Neural cell (in vitro differentiated cells): ENCODE measurements around the gene IRF8. TPM values are rescaled to one million over a fixed set of nuclear protein-coding genes. Genes with fewer than 3 reads are reported as not detected.

Experiments
- H2AFZ ChIP-seq: fragments of 200-600, 300-800 bp; sonication (generic), shearing (Covaris generic); 2 replicates; pipeline ENCODE4 v1.6.0; 2014; ENCODE audit warnings: low read depth, mild to moderate bottlenecking, antibody characterized with exemption, low read length, moderate library complexity
- H3F3A ChIP-seq: fragments of 200-600 bp; shearing (Covaris generic); 2 replicates; pipeline ENCODE4 v1.6.1; 2016; ENCODE audit warnings: mild to moderate bottlenecking, moderate library complexity, mixed read lengths, antibody characterized with exemption, low read length; ENCODE audit not compliant: insufficient read depth, poor library complexity, severe bottlenecking
- H3K27ac ChIP-seq: fragments of 200-600, 300-800 bp; sonication (generic), shearing (Covaris generic); 2 replicates; pipeline ENCODE4 v1.5.1; 2014; ENCODE audit warnings: mild to moderate bottlenecking, low read length, moderate library complexity
- H3K27me3 ChIP-seq: fragments of 300-800, 200-600 bp; sonication (generic), shearing (Covaris generic); 2 replicates; pipeline ENCODE4 v1.6.0; 2014; ENCODE audit warnings: mild to moderate bottlenecking, low read depth, low read length, moderate library complexity; ENCODE audit not compliant: insufficient read depth
- H3K36me3 ChIP-seq: fragments of 300-800, 200-600 bp; sonication (generic), shearing (Covaris generic); 2 replicates; pipeline ENCODE4 v1.5.1; 2014; ENCODE audit warnings: mild to moderate bottlenecking, antibody characterized with exemption, low read length, moderate library complexity; ENCODE audit not compliant: insufficient read depth
- H3K4me2 ChIP-seq: fragments of 300-800, 200-600 bp; sonication (generic), shearing (Covaris generic); 2 replicates; pipeline ENCODE4 v1.6.0; 2014; ENCODE audit warnings: mild to moderate bottlenecking, low read length
- H3K4me3 ChIP-seq: fragments of 300-800, 200-600 bp; sonication (generic), shearing (Covaris generic); 2 replicates; pipeline ENCODE4 v1.5.1; 2014; ENCODE audit warnings: mild to moderate bottlenecking, low read length, moderate library complexity
- H3K79me2 ChIP-seq: fragments of 200-600 bp; shearing (Covaris generic); replicated peaks from 2 replicates; pipeline ENCODE4 v1.6.0; 2014; ENCODE audit warnings: mild to moderate bottlenecking, low read length, moderate library complexity; ENCODE audit not compliant: insufficient read depth
- H3K9ac ChIP-seq: fragments of 300-800, 200-600 bp; sonication (generic), shearing (Covaris generic); 2 replicates; pipeline ENCODE4 v1.6.1; 2016; ENCODE audit warnings: mild to moderate bottlenecking, low read length, mixed read lengths
- H3K9me2 ChIP-seq: fragments of 200-600 bp; shearing (Covaris generic); 2 replicates; pipeline ENCODE4 v1.6.1; 2016; ENCODE audit warnings: mild to moderate bottlenecking, low read length, mixed read lengths; ENCODE audit not compliant: insufficient read depth
- H3K9me3 ChIP-seq: fragments of 200-600, 300-800 bp; sonication (generic), shearing (Covaris generic); 2 replicates; pipeline ENCODE4 v1.6.1; 2016; ENCODE audit warnings: mild to moderate bottlenecking, mixed run types, low read length, moderate library complexity, mixed read lengths
- H4K20me1 ChIP-seq: fragments of 200-600 bp; shearing (Covaris generic); 2 replicates; pipeline ENCODE4 v1.6.1; 2016; ENCODE audit warnings: mild to moderate bottlenecking, mixed run types; ENCODE audit not compliant: insufficient read depth
- EP300 ChIP-seq: fragments of 450-650 bp; conservative IDR thresholded peaks from 2 replicates; pipeline ENCODE4 v1.6.1; 2014; ENCODE audit warnings: antibody characterized with exemption, mild to moderate bottlenecking, moderate library complexity; ENCODE audit not compliant: poor library complexity, severe bottlenecking
- EZH2 ChIP-seq: fragments of 200-600, 300-800 bp; shearing (Covaris generic), sonication (generic); IDR thresholded peaks from 2 replicates; pipeline ENCODE4 v1.6.1; 2014; ENCODE audit warnings: antibody characterized with exemption, low read length, borderline replicate concordance, mild to moderate bottlenecking; ENCODE audit not compliant: insufficient read depth, poor library complexity, severe bottlenecking
- MXI1 ChIP-seq: fragments of 450-650 bp; conservative IDR thresholded peaks from 2 replicates; pipeline ENCODE4 v1.6.1; 2014; ENCODE audit warnings: antibody characterized with exemption, mild to moderate bottlenecking; ENCODE audit not compliant: poor library complexity, severe bottlenecking
- POLR2AphosphoS5 ChIP-seq: IDR thresholded peaks from 2 replicates; pipeline ENCODE4 v1.6.1; 2012
- RAD21 ChIP-seq: fragments of 450-650 bp; conservative IDR thresholded peaks from 2 replicates; pipeline ENCODE4 v1.6.1; 2014; ENCODE audit warnings: antibody characterized with exemption, mild to moderate bottlenecking, moderate library complexity
- SMC3 ChIP-seq: fragments of 450-650 bp; conservative IDR thresholded peaks from 2 replicates; pipeline ENCODE4 v1.6.1; 2014; ENCODE audit warnings: antibody characterized with exemption, mild to moderate bottlenecking, moderate library complexity; ENCODE audit not compliant: poor library complexity
- TAF1 ChIP-seq: IDR thresholded peaks from 2 replicates; pipeline ENCODE4 v1.6.1; 2012; ENCODE audit warnings: low read depth
- polyA plus RNA-seq: library from polyadenylated mRNA; depleted of rRNA; stranded (reverse); fragments of >200 nt; gene quantifications from 2 replicates; pipeline ENCODE4 v1.2.3, GENCODE V29; 2014
- TF ChIP-seq, protein P1 (sequence below): fragments of 450-650 bp; IDR thresholded peaks from 2 replicates; pipeline ENCODE4 v1.5.1; 2014; ENCODE audit warnings: antibody characterized with exemption, mild to moderate bottlenecking, moderate library complexity; ENCODE audit not compliant: poor library complexity, severe bottlenecking
- TF ChIP-seq, protein P2 (sequence below): IDR thresholded peaks from 2 replicates; pipeline ENCODE4 v1.6.1; 2012; ENCODE audit warnings: borderline replicate concordance

IRF8 gene
- polyA plus RNA-seq, 1 donor from 2014 or later: not detected

GRCh38 chr16:85927371-85927770 is 28.4 kb downstream of the IRF8 start:
- Histone ChIP-seq H3K9me3 (no peaks in the 10 kb centered on the region), H3K27ac (no peak overlapping the region), H3K9me2 (no peaks in the 10 kb centered on the region), H4K20me1 (no peaks in the 10 kb centered on the region), H3K36me3 (no peaks in the 10 kb centered on the region), H3K79me2 (no peaks in the 10 kb centered on the region), H3K27me3 (no peaks in the 10 kb centered on the region), H3K4me3 (no peak overlapping the region), H2AFZ (no peak overlapping the region), H3K9ac (no peak overlapping the region), H3K4me2 (no peak overlapping the region), H3F3A (no peaks in the 10 kb centered on the region)
- TF ChIP-seq POLR2AphosphoS5: no peak

DNA sequence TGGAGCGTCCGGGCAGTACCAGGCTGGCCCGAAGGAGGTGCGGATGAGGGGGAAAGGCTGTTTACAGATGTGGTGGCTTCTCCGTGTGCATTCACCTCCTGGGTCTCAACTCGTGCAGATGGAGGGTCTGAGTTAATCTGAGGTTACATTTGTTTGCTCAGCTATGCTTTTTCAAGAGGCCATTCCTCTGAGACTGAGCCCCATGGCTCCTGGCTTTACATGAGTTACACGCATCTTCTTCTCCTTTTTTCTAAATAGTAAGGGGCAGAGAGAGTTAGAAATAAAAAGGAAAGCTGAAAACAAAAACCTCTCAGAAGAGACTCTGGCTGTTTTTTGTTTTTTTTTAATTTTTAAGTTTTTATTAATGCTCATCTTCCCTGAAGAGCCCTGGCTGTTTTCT is 29.0 kb downstream of the IRF8 start:
- H3K4me3 ChIP-seq: no peak overlapping the region
- no peaks in the 10 kb centered on the region for H3K36me3 ChIP-seq
- H3K27me3 ChIP-seq: no peaks in the 10 kb centered on the region
- TF ChIP-seq POLR2AphosphoS5: no peak
- TF ChIP-seq RAD21: no peak
- TF ChIP-seq EZH2: no peak
- TF ChIP-seq EP300: no peak
- no peak for TF ChIP-seq TAF1
- TF ChIP-seq MXI1: no peak
- TF ChIP-seq, protein P1, sequence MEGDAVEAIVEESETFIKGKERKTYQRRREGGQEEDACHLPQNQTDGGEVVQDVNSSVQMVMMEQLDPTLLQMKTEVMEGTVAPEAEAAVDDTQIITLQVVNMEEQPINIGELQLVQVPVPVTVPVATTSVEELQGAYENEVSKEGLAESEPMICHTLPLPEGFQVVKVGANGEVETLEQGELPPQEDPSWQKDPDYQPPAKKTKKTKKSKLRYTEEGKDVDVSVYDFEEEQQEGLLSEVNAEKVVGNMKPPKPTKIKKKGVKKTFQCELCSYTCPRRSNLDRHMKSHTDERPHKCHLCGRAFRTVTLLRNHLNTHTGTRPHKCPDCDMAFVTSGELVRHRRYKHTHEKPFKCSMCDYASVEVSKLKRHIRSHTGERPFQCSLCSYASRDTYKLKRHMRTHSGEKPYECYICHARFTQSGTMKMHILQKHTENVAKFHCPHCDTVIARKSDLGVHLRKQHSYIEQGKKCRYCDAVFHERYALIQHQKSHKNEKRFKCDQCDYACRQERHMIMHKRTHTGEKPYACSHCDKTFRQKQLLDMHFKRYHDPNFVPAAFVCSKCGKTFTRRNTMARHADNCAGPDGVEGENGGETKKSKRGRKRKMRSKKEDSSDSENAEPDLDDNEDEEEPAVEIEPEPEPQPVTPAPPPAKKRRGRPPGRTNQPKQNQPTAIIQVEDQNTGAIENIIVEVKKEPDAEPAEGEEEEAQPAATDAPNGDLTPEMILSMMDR: no peak
- TF ChIP-seq, protein P2, sequence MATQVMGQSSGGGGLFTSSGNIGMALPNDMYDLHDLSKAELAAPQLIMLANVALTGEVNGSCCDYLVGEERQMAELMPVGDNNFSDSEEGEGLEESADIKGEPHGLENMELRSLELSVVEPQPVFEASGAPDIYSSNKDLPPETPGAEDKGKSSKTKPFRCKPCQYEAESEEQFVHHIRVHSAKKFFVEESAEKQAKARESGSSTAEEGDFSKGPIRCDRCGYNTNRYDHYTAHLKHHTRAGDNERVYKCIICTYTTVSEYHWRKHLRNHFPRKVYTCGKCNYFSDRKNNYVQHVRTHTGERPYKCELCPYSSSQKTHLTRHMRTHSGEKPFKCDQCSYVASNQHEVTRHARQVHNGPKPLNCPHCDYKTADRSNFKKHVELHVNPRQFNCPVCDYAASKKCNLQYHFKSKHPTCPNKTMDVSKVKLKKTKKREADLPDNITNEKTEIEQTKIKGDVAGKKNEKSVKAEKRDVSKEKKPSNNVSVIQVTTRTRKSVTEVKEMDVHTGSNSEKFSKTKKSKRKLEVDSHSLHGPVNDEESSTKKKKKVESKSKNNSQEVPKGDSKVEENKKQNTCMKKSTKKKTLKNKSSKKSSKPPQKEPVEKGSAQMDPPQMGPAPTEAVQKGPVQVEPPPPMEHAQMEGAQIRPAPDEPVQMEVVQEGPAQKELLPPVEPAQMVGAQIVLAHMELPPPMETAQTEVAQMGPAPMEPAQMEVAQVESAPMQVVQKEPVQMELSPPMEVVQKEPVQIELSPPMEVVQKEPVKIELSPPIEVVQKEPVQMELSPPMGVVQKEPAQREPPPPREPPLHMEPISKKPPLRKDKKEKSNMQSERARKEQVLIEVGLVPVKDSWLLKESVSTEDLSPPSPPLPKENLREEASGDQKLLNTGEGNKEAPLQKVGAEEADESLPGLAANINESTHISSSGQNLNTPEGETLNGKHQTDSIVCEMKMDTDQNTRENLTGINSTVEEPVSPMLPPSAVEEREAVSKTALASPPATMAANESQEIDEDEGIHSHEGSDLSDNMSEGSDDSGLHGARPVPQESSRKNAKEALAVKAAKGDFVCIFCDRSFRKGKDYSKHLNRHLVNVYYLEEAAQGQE: no peak
- TF ChIP-seq SMC3: no peak
- no peaks in the 10 kb centered on the region for H3F3A ChIP-seq
- H3K9ac ChIP-seq: no peak overlapping the region
- H4K20me1 ChIP-seq: no peaks in the 10 kb centered on the region
- H3K9me2 ChIP-seq: no peaks in the 10 kb centered on the region
- no peak overlapping the region for H3K27ac ChIP-seq
- no peak overlapping the region for H2AFZ ChIP-seq
- H3K4me2 ChIP-seq: no peak overlapping the region
- H3K79me2 ChIP-seq: no peaks in the 10 kb centered on the region
- H3K9me3 ChIP-seq: no peaks in the 10 kb centered on the region

GRCh38 chr16:85928401-85928820 is 29.4 kb downstream of the IRF8 start:
- no peak overlapping the region for H3K4me2 ChIP-seq

More at GRCh38 chr16:85928401-85928820, 29.4 kb downstream of the IRF8 start:
- no peaks in the 10 kb centered on the region for H3F3A ChIP-seq
- H3K36me3 ChIP-seq: no peaks in the 10 kb centered on the region
- no peak overlapping the region for H3K27ac ChIP-seq
- TF ChIP-seq, protein P1: no peak
- no peak for TF ChIP-seq TAF1
- no peak for TF ChIP-seq MXI1
- no peak for TF ChIP-seq EZH2
- TF ChIP-seq, protein P2: no peak
- TF ChIP-seq EP300: no peak
- TF ChIP-seq RAD21: no peak
- TF ChIP-seq SMC3: no peak
- no peak for TF ChIP-seq POLR2AphosphoS5
- H3K9me2 ChIP-seq: no peaks in the 10 kb centered on the region
- no peaks in the 10 kb centered on the region for H3K9me3 ChIP-seq
- H3K9ac ChIP-seq: no peak overlapping the region
- H3K79me2 ChIP-seq: no peaks in the 10 kb centered on the region
- no peak overlapping the region for H3K4me3 ChIP-seq
- H3K27me3 ChIP-seq: no peaks in the 10 kb centered on the region
- H4K20me1 ChIP-seq: no peaks in the 10 kb centered on the region
- no peak overlapping the region for H2AFZ ChIP-seq
